LNCaP clone FGC (cell line): Measurements from ENCODE around the gene ERICH4.

Experiments
- DNase-seq: peaks from one replicate; pipeline ENCODE4 v3.0.0-alpha.2; 2011; ENCODE audit warnings: low read depth
- H3K4me3 ChIP-seq: 2 replicates; pipeline ENCODE4 v1.5.1; 2011; ENCODE audit warnings: mild to moderate bottlenecking, low read depth, low read length, control low read depth
- TF ChIP-seq, protein P1 (sequence below): IDR thresholded peaks from 2 replicates; pipeline ENCODE4 v1.5.1; 2012; ENCODE audit warnings: mild to moderate bottlenecking; ENCODE audit not compliant: control insufficient read depth, insufficient read depth; ENCODE audit errors: extremely low read depth

Gene ERICH4

GRCh38 chr19:41445575-41445974, 2.6 kb downstream of the ERICH4 start:
- H3K4me3 ChIP-seq = no peak overlapping the region
- no peak for DNase-seq
- TF ChIP-seq, protein P1, sequence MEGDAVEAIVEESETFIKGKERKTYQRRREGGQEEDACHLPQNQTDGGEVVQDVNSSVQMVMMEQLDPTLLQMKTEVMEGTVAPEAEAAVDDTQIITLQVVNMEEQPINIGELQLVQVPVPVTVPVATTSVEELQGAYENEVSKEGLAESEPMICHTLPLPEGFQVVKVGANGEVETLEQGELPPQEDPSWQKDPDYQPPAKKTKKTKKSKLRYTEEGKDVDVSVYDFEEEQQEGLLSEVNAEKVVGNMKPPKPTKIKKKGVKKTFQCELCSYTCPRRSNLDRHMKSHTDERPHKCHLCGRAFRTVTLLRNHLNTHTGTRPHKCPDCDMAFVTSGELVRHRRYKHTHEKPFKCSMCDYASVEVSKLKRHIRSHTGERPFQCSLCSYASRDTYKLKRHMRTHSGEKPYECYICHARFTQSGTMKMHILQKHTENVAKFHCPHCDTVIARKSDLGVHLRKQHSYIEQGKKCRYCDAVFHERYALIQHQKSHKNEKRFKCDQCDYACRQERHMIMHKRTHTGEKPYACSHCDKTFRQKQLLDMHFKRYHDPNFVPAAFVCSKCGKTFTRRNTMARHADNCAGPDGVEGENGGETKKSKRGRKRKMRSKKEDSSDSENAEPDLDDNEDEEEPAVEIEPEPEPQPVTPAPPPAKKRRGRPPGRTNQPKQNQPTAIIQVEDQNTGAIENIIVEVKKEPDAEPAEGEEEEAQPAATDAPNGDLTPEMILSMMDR = no peak

DNA sequence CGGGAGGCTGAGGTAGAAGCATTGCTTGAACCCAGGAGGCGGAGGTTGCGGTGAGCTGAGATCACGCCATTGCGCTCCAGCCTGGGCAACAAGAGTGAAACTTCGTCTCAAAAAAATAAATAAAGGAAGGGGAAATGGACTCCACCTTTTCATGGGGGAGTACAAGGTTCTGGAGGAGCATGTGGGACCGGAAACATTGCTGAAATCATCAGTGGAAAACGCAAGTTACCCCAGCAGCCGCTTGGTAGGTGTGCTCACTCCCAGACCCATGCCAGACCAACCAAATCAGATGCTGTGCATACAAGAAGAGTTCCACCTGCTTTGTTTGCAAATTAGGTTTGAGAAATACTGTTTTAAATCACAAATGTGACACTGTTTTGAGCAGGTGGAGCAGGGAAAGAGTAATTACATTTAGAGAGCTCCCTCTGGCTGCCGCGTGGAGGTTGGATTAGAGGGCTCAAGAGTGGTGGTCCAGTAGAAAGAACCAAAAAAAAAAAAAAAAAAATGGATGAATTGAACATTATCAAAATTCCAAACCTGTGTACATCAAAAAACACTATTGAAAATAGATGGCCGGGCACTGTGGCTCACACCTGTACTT, 4.9 kb downstream of the ERICH4 start:
- no peak overlapping the region for H3K4me3 ChIP-seq
- TF ChIP-seq, protein P1 = no peak
- no peak for DNase-seq

- DNase-seq = no peak
- TF ChIP-seq, protein P1 = peak; percentile 79
- no peak overlapping the region for H3K4me3 ChIP-seq
Measured at GRCh38 chr19:41449079-41449864, 6.3 kb downstream of the ERICH4 start.

GRCh38 chr19:41449865-41450178, 6.9 kb downstream of the ERICH4 start:
- no peak for DNase-seq
- TF ChIP-seq, protein P1 = no peak
- H3K4me3 ChIP-seq = no peak overlapping the region

DNA sequence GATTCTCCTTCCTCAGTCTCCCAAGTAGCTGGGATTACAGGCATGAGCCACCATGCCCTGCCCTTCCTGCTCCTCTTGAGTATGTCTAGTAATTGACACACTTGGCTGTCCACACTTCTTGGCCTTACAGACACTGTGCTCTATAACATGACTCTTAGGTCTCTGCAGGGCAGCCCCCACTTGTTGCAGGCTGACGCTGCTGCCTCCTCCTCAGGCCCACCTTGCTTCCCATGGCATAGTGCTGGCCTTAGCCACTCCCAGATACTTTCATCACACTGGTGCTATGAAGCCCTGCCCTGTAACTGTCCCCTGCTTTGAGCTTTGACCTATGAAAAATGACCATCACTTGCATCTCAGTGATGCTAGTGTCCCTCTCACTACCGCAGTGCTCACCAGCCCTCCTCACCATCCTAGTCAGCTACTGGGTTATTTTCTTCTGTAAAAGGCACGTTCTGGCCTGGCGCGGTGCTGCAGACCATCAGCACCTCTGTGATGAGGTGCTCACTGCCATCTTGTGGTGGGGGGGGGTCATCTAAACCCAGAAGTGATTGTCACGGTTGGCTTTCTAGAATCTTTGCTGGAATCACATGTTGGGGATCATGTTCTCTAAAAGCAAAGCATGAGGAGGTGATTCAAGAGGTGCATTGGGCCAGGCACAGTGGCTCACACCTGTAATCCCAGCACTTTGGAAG, 9.8 kb downstream of the ERICH4 start:
- no peak overlapping the region for H3K4me3 ChIP-seq
- DNase-seq = no peak
- TF ChIP-seq, protein P1 = no peak

- no peak overlapping the region for H3K4me3 ChIP-seq
- DNase-seq = no peak
- TF ChIP-seq, protein P1 = no peak
Measured at GRCh38 chr19:41455936-41456335, 13.0 kb downstream of the ERICH4 start.
